Measurements from ENCODE around the gene DKC1.

DNA sequence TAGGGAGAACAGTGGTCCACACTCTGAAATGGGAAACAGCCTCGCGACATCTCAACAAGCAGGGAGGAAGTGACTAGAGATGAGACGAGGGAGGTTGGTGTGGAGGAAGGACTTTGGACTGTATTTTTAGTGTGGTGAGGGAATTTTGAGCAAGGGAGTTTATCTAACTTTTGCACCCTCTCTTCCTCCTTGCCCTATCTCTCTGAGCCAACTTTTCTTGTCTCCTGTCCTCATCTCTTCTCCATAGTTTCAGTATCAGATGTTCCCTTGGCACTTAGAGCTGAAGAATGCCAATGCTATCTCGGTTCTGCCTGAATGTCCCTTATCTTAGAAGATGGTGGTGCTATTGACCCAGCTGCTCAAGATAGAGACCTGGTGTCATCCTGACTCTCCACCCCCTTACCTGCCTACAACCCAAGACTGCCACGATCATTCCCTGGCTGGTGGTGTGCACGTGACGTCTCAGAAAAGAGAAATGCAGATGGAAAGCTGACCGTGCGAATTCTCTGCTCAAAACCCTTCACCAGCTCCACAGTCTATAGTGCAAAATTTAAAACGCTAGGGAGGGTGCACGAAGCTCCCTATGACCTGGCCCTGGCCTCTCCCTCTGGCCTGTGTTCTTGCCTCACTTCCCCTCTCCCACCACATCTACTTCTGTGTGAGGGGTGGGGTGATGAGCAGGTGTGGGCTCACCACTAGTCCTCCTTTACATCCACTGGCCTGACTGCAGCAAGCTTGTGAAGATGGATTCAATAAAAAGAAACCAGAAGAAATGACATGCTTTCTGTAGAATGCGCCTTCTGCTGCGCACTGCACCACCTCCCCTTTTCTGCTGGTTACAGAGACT lies 21.7 kb downstream of the DKC1 start:
- TF ChIP-seq POLR2A (IDR thresholded peaks at IDR 0.05): no peak
- TF ChIP-seq POLR2AphosphoS5 (IDR thresholded peaks at IDR 0.05): no peak
- no peak for TF ChIP-seq CTCF (IDR thresholded peaks at IDR 0.05 in 8 of 11, conservative IDR thresholded peaks at IDR 0.05 in 3 of 11)
